SW 1271 (cell line): Measurements from ENCODE around the gene ATXN7L2.
A peak's percentile ranks its signal among the peaks of the same experiment; 100 is the strongest.

Source experiments
- DNase-seq, 2 experiments: peaks; one replicate each; lab custom pipeline; 2025; lab: John Stamatoyannopoulos, UW

The ATXN7L2 gene

DNA sequence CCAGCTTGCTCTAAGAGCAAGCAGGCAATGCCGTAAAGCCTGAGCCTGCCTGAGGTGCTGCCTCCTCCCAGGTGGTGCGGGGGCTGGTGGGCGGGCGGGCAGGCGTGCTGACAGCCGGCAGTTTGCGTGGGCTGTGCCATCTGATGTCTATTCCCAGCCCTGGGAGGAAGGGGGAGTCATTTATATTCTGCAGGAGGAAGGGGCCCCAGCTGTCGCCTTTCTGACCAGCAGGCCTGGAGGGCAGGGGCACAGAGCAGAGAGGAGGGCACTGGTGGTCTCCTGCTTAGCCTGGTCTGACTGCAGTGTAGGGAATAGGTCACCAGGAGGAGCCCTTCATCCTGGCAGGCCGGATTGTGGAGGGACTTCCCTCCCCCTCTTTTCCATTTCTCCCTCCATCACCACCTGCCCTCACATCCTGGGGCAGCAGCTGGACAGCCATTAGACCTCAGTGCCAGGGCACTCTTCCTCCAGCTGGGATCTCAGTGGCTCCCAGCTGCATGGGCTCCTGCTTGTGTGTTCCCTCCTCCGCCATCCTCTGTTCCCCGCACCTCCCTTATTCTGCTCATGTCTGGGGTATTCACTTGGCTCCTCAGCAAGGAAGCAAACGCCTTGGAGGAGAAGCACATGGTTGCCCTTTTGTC is 14.6 kb downstream of the ATXN7L2 start:
- DNase-seq: peak in 1 of 2 experiments; percentile 14

GRCh38 chr1:109499081-109499480 is 15.4 kb downstream of the ATXN7L2 start:
- DNase-seq: no peak

- no peak for DNase-seq
These were observed 16.2 kb downstream of the ATXN7L2 start for GRCh38 chr1:109499661-109500536.

DNA sequence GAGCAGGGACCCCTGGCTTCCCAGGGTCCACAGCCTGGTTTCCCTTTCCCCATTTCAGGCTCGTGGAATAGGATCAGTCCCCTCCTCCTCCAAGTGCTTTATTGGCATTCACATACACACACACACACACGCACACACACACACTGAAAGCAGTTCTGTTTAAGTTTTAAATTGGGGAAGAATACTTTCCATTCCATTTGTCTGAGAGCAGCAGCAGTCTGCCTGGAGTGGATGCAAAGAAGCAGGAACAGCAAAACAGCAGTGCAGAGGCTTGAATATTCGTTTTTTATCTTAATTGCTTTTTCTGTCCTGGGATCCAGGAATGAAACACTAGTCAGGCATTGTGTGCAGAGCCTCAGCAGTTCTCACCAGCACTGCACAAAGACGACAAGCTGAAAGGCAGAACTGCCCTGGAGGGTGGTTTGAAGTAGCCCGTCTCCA is 17.3 kb downstream of the ATXN7L2 start:
- no peak for DNase-seq

DNA sequence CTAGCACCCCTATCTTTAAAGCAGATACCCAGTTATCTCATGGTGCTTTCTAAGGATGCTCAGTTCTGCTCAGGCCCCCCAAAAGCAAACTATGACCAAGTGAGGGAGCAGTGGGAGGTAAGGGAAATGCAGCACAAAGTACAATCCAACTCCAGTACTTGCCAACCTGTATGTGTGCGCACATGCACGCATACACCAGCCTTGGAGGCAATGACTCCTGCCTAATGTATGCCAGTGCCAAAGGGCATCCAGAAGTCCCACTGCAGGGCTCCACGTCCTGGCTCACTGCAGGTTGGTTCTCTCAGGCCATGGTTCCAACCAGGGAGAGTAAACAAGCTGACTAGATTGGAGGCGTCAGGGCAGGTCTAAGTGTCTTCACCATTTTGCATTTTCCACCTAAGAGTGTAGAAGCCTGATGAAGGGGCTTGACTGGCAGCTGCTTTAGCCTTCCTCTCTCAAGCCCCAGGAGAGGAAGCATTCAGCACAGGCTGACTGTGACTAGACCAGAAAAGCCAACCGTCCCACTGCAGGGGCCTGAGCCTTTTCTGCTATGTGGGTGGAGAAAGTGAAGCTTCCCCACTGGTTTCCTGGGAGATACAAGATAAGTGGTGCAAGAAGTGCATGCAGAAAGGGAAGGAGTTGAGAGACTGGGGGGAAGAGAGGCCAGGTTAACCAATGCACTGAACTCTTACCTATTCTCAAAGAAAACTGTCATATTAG is 18.1 kb downstream of the ATXN7L2 start:
- DNase-seq: no peak

- DNase-seq: no peak
These were observed 18.7 kb downstream of the ATXN7L2 start for GRCh38 chr1:109502364-109502851.

- no peak for DNase-seq
These were observed 20.2 kb downstream of the ATXN7L2 start for GRCh38 chr1:109503935-109504334.

DNA sequence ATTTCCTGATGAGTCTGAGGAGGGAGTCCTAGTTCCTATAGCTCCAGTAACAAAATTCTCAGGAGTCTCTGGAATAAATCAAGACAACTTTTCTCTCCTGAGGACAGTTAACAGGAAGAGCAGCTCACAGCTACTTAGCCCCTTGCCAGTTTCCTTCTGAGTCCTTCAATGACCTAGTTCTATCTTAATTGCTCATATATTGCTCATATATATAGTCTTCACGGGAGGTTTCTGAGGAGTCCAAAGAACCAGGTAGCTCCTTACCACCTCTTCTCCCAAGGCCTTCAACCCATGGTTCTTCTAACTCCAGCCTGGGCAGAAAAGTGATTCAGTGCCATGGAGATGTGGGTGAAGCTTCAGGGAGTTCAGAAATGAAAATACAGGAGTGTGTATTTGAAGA is 21.3 kb downstream of the ATXN7L2 start:
- DNase-seq: no peak

DNA sequence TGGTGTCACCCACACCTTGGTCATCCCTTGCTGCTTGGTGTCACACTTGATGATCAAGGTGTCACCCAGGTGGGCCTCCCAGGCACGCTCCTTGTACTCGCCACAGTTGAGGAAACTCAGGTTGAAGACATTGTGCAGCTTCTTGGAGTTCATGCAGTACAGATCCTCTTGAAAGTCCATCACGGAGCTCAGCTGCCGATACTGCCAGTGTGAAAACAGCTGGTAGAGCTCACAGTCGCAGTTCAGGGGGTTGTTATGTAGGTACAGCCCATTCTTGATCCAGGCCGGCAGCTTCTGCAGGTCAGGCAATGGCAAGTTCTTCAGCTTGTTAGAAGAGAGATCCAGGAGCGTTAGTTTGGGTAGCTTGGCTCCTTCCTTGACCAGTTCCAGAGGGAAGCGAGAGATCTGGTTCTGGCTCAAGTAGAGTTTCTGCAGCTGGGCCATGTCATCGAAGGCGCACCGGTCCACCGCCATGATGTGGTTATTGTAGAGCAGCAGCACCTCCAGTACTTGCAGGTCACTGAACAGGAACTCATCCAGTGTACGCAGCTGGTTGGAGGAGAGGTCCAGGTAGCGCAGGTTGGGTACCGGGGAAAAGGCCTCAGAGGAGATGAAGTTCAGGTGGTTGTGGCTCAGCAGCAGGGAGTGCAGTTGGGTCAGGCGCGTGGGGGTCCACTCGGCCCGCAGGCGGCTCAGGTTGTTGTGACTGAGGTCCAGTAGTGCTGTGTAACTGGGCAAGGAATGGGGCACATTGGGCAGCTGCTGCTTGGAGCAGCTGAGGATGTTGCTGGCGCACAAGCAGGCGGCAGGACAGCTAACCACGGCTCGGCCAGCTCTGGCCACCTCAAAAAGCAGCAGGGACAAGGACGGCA is 24.5 kb downstream of the ATXN7L2 start:
- no peak for DNase-seq

- no peak for DNase-seq
These were observed 25.1 kb downstream of the ATXN7L2 start for GRCh38 chr1:109508873-109509175.

DNA sequence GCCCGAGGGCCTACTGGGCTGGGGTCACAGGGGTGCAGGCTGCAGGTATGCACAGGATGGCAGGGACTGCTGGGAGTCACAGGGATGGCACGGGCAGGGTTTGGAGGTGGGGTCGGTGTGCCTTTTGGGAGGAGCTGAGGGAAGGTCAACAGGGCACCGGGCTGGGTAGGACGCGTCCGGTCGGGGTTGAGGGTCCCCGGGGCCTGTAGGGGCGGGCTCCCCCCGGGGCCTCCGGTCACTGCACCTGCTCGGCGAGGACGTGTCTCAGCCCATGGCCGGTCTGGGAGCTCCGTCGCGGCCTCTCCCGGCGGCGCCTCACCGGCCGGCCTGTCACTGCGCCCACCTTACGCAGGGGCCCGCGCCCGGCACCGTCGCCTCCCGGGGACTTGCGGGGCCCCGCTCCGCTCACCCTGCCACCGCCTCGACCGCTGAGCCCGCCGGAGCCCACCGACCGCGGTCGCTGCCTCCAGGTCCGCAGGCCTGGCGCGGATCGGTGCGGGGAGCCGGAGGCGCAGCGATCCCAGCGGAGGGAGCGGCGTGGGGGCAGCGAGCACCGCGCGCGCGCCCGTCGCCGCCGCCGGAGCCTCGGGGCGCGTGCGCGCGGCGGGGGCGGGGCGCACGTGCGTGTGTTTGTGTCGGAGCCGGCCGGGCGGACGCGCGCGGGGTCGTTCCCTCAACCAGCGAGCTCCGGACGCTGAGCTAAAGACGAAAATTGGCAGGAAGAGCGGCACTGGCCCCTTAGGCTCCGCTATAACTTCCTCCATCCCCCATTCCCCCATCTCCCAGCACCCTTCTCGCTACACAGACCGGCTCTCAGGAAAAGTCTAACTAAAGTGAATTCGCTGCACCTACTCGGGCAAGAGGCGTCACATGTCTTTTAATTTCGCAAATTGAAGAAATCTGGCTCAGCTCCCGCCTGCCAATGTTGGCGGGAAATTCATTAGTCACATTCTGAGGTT is 25.8 kb downstream of the ATXN7L2 start, which contains the start of gene AMIGO1:
Gene AMIGO1, minus strand, starts transcription at position 552 of the 959 bp plus-strand sequence. CDS start 815 bp downstream, outside the sequence.
- peak in 1 of 2 experiments; percentile 21 for DNase-seq

GRCh38 chr1:109513110-109513710 is 29.5 kb downstream of the ATXN7L2 start:
- no peak for DNase-seq

DNA sequence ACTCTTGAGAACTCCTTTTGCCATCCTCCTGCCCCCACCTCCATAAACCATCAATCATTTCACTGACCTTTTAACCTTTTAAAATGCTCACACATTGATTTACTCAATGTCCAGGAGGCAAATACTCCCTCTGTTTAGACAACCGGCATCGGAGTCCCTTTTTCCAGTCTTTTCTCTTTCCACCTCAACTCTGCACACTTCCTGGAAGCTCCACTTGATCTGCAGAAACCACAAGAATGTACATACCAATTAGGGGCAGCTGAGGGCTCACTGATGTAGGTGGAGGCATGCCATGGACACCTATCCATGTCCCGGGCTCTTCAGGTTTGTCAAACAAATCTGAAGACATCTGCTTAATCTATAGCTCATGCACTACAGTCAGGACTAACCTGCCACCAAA is 31.1 kb downstream of the ATXN7L2 start:
- no peak for DNase-seq

DNA sequence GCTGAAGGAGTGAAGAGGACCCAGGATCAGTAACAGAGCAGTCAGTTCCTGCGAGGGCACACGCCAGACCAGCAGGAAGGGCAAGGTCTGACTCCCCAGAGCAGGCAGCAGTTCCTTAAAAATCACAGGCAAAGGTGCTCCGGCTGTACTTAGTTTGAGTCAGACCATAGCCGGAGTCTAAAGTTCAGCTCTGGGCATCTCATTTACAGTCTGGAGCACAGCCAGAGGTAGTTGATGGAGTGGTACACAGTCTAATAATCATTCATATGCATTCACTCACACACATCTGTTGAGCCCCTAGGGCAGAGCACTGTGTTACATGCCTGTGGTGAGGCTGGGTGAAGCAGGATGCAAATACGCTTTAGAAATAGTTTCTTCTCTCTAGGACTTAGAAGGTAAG is 33.2 kb downstream of the ATXN7L2 start:
- no peak for DNase-seq

DNA sequence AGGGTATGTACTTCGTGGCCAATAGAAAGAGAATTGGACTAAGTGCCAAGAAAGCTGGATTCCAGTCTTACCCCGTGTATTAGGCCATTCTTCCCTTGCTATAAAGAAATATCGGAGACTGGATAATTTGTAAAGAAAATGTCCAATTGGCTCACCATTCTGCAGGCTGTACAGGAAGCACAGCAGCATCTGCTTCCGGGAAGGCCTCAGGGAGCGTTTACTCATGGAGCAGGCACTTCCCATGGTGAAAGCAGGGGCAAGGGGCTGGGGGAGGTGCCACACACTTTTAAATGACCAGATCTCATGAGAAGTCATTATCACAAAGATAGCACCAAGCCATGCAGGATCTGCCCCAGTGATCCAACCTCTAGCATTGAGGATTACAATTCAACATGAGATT is 33.6 kb downstream of the ATXN7L2 start:
- DNase-seq: no peak

DNA sequence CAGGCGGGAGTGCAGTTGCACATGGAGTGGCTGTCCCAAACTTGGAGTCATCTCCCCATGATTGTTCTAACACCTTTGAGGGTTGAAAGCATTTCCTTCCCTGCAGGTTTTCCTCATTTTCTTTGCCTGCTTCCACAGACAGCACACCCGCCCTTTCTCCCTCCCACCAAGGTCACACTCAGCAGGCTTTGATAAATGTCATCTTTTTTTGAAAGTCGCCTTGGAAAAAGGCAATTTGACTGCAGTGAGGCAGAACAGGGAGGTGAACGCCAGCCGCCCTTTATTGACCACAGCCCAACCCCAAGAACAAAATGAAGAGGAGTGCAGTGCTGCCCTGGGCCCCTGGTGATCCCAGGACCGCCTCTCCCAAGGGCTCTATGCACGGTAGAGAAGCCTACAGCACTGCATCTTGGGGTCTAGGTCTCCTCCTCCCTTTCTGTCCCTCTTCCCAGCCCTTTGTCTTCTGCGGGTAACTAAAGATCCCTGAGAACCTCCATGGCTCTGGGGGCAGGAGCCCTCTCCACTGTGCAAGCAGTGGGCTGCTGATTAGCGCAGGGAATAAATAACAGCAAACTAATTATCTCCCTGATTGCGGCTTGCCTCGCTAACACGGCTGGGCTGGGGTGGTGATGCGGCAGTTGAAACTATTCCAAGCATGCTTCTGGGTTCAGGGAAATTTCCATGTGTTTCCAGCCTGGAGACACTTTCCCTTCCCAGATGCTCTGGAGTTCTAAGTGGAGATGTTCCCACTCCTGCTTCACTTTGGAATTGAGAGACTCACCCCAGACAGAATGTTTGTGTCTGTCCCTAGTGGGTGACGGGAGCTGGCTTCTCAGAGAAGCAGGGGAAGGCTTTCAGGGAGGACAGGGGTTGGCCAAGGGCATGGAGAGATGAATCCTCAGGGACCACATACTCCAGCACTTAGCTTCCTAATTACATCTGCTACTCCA is 37.6 kb downstream of the ATXN7L2 start:
- no peak for DNase-seq

GRCh38 chr1:109522026-109522425 is 38.3 kb downstream of the ATXN7L2 start:
- no peak for DNase-seq

DNA sequence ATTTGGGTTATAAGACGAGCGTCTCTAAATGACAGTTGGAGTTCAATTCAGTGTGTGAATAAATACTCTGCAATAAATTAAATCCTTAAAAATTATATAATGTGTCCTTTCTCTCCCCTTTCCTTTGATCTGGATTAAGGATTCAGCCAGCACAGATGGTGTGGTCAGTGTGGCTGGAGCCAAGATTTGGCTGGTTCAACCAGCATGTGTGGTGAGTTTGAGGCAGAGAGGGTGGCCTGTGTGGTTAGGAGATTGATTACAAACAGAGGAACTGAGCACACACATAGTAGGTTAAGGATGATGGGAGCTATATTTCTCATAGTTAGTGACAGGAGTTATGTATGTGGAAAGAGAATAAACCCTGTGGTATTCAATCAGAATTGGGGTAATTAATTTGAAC is 40.0 kb downstream of the ATXN7L2 start:
- DNase-seq: no peak
